HEK293 (cell line): ENCODE data around the gene SLC1A3.

ENCODE experiments used
- CTCF ChIA-PET: fragments of 350-600 bp; formaldehyde crosslinking; extraction: SDS; loops from one replicate; lab custom pipeline; 2021; ENCODE audit warnings: antibody characterized with exemption; lab: Yijun Ruan, JAX
- POLR2A ChIA-PET: fragments of 300-600 bp; formaldehyde crosslinking; extraction: SDS; loops from one replicate; lab custom pipeline; 2020; ENCODE audit warnings: antibody characterized with exemption, inconsistent platforms; lab: Yijun Ruan, JAX
- H3K27ac ChIP-seq: fragments of 200-500 bp; sonication (Bioruptor generic); 2 replicates; pipeline ENCODE4 v1.5.1; 2014; ENCODE audit warnings: low read depth, low read length, control low read depth, inconsistent platforms; ENCODE audit errors: extremely low read depth
- H3K36me3 ChIP-seq, 2 experiments: fragments of 200-500 bp in 1 of 2; sonication (Bioruptor generic) in 1 of 2; 1 replicate in 1 of 2; 2 replicates in 1 of 2; pipeline ENCODE4 v1.5.1; 2014 to 2017; ENCODE audit warnings: inconsistent platforms in 2 of 2, low read length in 2 of 2; ENCODE audit not compliant: control insufficient read depth in 2 of 2, insufficient read depth in 1 of 2
- H3K4me1 ChIP-seq: fragments of 200-500 bp; sonication (Bioruptor generic); 2 replicates; pipeline ENCODE4 v1.5.1; 2014; ENCODE audit warnings: mild to moderate bottlenecking, low read length, inconsistent platforms; ENCODE audit not compliant: control insufficient read depth, insufficient read depth
- H3K4me3 ChIP-seq: 2 replicates; pipeline ENCODE4 v1.5.1; 2011; ENCODE audit warnings: low read depth, mild to moderate bottlenecking, control low read depth, low read length, moderate library complexity
- H3K9me3 ChIP-seq: fragments of 200-500 bp; sonication (Bioruptor generic); 2 replicates; pipeline ENCODE4 v1.5.1; 2014; ENCODE audit warnings: low read depth, low read length, inconsistent platforms; ENCODE audit not compliant: control insufficient read depth, insufficient read depth
- BCL11A ChIP-seq: fragments of 450-650 bp; formaldehyde crosslinking; IDR thresholded peaks from 2 replicates; pipeline ENCODE4 v1.5.1; 2016; ENCODE audit warnings: low read depth, missing biosample characterization, missing genetic modification characterization
- GLI4 ChIP-seq: fragments of 450-650 bp; formaldehyde crosslinking; IDR thresholded peaks from 2 replicates; pipeline ENCODE4 v1.5.1; 2016; ENCODE audit warnings: missing biosample characterization, missing genetic modification characterization
- ZNF121 ChIP-seq: fragments of 450-650 bp; formaldehyde crosslinking; IDR thresholded peaks from 2 replicates; pipeline ENCODE4 v1.5.1; 2016; ENCODE audit warnings: missing biosample characterization, missing genetic modification characterization
- ZNF626 ChIP-seq: fragments of 450-650 bp; sonication (Bioruptor Pico); formaldehyde crosslinking; IDR thresholded peaks from 2 replicates; pipeline ENCODE4 v1.5.1; 2018; ENCODE audit warnings: missing biosample characterization, missing genetic modification characterization, inconsistent platforms
- TF ChIP-seq, protein P1 (sequence below): fragments of 450-650 bp; IDR thresholded peaks from 2 replicates; pipeline ENCODE4 v1.5.1; 2018; ENCODE audit warnings: missing biosample characterization, missing genetic modification characterization
- TF ChIP-seq, protein P2 (sequence below): fragments of 450-650 bp; formaldehyde crosslinking; conservative IDR thresholded peaks from 2 replicates; pipeline ENCODE4 v1.5.1; 2016; ENCODE audit warnings: low read depth, missing biosample characterization, missing genetic modification characterization

The SLC1A3 gene

DNA sequence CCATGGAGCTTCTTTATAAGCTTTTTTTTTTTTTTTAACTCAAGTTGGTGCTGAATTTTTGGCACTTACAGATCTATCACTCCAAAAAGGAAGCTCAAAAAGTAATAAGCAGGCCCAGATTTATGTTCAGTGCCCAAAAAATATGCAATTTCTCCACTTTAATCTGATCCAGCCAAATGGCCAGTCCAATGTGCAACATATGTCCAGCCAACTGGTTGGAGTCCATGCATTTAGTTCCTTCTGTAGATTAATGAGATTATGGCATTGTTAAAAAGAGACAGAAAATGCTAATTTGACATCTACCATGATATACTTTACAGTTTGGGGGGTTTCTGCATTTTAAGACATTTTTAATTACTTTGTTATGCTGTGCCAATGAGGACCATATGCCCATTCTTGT is 129.5 kb downstream of the SLC1A3 start:
- TF ChIP-seq, protein P1, sequence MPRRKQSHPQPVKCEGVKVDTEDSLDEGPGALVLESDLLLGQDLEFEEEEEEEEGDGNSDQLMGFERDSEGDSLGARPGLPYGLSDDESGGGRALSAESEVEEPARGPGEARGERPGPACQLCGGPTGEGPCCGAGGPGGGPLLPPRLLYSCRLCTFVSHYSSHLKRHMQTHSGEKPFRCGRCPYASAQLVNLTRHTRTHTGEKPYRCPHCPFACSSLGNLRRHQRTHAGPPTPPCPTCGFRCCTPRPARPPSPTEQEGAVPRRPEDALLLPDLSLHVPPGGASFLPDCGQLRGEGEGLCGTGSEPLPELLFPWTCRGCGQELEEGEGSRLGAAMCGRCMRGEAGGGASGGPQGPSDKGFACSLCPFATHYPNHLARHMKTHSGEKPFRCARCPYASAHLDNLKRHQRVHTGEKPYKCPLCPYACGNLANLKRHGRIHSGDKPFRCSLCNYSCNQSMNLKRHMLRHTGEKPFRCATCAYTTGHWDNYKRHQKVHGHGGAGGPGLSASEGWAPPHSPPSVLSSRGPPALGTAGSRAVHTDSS (tag by site-specific recombination): no peak
- no peak for TF ChIP-seq ZNF626 (tag by site-specific recombination)
- no peak for TF ChIP-seq ZNF121 (tag by site-specific recombination)
- no peak for TF ChIP-seq GLI4 (tag by site-specific recombination)
- TF ChIP-seq, protein P2, sequence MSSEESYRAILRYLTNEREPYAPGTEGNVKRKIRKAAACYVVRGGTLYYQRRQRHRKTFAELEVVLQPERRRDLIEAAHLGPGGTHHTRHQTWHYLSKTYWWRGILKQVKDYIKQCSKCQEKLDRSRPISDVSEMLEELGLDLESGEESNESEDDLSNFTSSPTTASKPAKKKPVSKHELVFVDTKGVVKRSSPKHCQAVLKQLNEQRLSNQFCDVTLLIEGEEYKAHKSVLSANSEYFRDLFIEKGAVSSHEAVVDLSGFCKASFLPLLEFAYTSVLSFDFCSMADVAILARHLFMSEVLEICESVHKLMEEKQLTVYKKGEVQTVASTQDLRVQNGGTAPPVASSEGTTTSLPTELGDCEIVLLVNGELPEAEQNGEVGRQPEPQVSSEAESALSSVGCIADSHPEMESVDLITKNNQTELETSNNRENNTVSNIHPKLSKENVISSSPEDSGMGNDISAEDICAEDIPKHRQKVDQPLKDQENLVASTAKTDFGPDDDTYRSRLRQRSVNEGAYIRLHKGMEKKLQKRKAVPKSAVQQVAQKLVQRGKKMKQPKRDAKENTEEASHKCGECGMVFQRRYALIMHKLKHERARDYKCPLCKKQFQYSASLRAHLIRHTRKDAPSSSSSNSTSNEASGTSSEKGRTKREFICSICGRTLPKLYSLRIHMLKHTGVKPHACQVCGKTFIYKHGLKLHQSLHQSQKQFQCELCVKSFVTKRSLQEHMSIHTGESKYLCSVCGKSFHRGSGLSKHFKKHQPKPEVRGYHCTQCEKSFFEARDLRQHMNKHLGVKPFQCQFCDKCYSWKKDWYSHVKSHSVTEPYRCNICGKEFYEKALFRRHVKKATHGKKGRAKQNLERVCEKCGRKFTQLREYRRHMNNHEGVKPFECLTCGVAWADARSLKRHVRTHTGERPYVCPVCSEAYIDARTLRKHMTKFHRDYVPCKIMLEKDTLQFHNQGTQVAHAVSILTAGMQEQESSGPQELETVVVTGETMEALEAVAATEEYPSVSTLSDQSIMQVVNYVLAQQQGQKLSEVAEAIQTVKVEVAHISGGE (tag by site-specific recombination): no peak
- no peak for TF ChIP-seq BCL11A (tag by site-specific recombination)
- Histone ChIP-seq H3K4me1 (peaks cover 8% of the 10 kb centered on the region), H3K27ac (no peak overlapping the region), H3K36me3 (no peaks in the 10 kb centered on the region), H3K4me3 (no peak overlapping the region), H3K9me3 (no peaks in the 10 kb centered on the region)
- ChIA-PET CTCF (interaction anchor here (0.6 to 1.4 kb wide), 9 partner anchors 9 to 1485 kb away, joined by 3 to 6 read pairs (median 3); no protein-coding TSS in a partner anchor), POLR2A (interaction anchor here (1.0 kb wide), 1 partner anchor 140 kb away, joined by 3 read pairs; the partner anchor contains the start of gene NIPBL)
